GM21529 (cell line): ENCODE measurements around the gene PLTP.
"Not testable (repeated sequence)": the region's sequence is repeated elsewhere in the genome, so short reads cannot be mapped to it uniquely, and the experiment has no call there.

Source experiments
- ATAC-seq: cut with Tn5 transposase; IDR thresholded peaks from one replicate; pipeline ENCODE4 v1.9.1; 2021; ENCODE audit not compliant: unreplicated experiment

The PLTP gene, protein sequence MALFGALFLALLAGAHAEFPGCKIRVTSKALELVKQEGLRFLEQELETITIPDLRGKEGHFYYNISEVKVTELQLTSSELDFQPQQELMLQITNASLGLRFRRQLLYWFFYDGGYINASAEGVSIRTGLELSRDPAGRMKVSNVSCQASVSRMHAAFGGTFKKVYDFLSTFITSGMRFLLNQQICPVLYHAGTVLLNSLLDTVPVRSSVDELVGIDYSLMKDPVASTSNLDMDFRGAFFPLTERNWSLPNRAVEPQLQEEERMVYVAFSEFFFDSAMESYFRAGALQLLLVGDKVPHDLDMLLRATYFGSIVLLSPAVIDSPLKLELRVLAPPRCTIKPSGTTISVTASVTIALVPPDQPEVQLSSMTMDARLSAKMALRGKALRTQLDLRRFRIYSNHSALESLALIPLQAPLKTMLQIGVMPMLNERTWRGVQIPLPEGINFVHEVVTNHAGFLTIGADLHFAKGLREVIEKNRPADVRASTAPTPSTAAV

GRCh38 chr20:45911486-45912343, at the start of gene PLTP:
Gene PLTP, minus strand, starts transcription at chr20:45912155. Its CDS starts 703 bp downstream, at chr20:45911452.
- no peak for ATAC-seq

DNA sequence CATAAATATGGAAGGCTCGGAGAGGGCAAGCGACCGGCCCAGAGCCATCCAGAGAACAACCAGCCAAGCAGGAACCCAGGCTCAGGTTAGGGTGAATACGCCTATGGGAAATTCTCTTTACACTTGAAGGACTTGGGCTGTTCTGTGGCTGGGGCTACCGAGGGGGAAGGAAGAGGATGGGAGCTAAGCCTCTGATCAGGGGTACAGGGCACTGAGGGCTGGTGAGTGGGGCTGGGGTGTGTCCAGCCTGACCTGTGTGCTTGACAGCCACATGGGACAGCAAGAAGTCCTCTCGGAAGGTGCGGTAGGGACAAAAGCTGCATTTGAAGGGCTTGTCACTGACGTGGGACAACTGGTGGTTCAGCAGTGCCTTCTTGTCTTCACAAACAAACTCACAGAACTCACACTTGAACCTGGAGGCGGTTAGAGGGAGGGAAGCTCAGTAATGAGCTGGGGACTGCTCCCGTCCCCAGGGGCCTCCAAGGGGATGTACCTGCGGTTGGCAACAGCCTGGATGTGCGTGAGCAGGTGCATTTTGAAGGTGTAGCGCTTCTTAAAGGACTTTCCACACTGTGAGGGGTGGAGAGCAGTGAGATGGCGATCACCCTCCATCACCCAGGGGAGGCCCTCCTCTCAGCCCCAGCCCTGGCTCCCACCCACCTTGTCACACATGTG, 48.1 kb upstream of the PLTP start:
- no peak for ATAC-seq

DNA sequence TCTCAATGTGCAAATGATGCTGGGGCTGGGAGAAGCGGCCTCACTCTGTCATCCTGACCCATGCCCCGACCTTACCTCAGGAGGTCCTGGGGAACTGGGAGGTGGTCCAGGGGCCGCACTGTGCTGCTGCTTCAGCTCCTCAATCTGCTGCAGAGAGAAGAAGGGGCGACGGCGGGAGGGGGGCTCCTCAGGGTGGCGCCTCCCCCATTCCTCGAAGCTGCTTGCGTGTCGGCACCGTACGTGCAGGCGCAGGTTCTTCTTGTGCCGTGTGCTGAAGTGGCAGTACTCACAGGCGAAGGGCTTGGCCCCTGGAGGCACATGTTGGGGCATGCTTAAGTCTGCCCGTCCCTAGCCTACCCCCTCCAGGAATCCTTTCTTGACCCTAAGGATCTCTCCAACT, 47.2 kb upstream of the PLTP start:
- no peak for ATAC-seq

- no peak for ATAC-seq
Measured at GRCh38 chr20:45958593-45958992, 46.6 kb upstream of the PLTP start.

- no peak for ATAC-seq
Measured at GRCh38 chr20:45957021-45957941, 45.3 kb upstream of the PLTP start.

GRCh38 chr20:45956326-45956725, 44.4 kb upstream of the PLTP start:
- not testable (repeated sequence) for ATAC-seq

DNA sequence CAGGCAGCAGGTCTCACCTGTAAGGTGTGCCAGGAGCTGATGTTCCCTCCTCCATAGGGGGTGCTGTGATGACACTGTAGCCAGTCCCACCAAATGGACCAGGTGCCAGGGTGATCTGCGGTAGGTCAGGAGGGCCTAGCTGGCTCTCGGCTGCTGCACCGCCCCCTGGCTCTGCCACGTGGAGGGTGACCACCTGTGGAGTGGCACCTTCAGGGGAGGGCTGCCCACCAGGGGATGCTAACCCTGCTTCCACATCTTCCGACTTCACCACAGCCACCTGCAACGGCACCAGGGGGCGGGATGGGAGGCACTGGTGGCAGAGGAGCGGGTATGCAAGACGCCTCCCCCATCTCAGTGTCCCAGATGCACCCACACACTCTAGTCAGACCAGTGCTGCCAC, 41.7 kb upstream of the PLTP start:
- ATAC-seq: no peak

- ATAC-seq: no peak
Measured at GRCh38 chr20:45952861-45953260, 40.9 kb upstream of the PLTP start.

DNA sequence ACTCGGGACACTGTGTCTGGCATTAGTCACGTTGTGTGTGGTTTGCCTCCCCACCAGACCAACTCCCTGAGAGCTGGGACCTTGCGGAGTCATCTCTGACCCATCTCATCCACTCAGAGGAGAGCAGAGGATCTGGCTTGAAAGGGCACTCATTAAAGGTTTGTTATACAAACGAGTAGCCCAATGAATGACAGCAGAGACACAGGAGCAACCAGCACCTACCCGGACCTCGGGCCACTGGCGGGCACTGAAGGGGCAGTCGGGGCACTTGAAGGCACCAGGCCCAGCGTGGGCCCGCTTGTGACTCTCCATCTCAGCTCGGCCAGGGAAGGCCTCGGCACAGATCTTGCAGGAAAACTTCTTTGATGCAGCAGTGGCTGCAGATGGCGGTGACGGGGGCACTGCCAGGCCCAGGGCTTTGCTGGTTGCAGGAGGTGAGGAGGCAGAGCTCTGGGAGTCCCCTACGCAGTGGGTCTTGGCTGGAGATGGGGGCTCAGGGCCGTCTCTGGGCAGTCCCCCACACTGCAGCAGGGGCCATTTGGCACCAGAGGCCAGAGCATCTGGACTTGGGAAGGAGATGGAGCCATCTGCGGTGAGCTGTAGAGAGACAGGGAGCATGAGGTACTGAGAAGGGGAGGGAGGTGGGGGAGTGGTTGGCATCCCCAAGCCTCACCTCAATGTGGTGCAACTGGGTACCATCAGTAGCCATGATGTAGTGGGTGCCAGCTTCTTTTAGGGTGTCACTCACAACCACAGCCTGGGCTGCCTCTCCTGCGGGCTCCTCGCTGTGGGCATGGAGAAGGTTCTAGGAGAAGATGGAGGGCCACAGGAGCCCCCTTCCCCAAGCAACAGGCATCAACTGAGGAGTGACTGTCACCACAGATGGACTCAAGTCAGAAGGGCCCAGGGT, 40.2 kb upstream of the PLTP start:
- no peak for ATAC-seq

GRCh38 chr20:45950330-45950646, 38.3 kb upstream of the PLTP start:
- no peak for ATAC-seq

GRCh38 chr20:45949542-45950329, 37.8 kb upstream of the PLTP start:
- no peak for ATAC-seq

GRCh38 chr20:45948742-45949541, 37.0 kb upstream of the PLTP start:
- no peak for ATAC-seq

- ATAC-seq: no peak
Measured at GRCh38 chr20:45948261-45948733, 36.3 kb upstream of the PLTP start.

DNA sequence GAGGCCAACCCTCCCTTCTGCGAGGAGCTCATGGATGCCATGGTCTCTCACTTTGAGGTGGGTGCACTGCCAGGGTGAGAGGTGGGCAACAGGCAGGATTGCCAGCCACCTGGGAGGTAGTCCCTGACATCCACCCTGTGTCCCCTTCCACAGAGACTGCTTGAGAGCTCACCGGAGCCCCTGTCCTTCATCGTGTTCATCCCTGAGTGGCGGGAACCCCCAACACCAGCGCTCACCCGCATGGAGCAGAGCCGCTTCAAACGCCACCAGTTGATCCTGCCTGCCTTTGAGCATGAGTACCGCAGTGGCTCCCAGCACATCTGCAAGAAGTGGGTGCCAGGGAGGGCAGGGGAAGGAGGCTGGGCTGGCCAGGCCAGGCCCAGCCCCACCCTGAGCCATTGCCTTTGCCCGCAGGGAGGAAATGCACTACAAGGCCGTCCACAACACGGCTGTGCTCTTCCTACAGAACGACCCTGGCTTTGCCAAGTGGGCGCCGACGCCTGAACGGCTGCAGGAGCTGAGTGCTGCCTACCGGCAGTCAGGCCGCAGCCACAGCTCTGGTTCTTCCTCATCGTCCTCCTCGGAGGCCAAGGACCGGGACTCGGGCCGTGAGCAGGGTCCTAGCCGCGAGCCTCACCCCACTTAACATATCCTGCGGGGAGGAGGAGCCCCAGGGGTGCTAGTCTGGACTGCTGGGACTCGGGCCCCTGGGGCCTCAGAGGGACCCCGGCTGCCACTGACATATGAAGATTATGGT, 35.3 kb upstream of the PLTP start:
- no peak for ATAC-seq

- no peak for ATAC-seq
Measured at GRCh38 chr20:45946149-45946970, 34.4 kb upstream of the PLTP start.

DNA sequence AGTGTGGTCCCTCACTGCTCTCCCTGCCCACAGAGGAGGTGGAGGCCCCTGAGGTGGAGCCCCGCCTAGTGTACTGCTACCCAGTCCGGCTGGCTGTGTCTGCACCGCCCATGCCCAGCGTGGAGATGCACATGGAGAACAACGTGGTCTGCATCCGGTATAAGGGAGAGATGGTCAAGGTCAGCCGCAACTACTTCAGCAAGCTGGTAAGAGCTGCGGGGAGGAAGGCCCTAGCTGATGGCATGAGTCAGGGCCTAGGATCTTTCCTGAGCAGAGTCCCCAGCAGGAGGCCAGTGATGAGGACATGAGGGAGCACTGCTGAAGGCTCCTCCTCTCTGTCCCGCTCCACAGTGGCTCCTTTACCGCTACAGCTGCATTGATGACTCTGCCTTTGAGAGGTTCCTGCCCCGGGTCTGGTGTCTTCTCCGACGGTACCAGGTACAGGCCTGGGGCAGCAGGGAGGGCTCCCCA, 33.8 kb upstream of the PLTP start:
- ATAC-seq: no peak
